Upper lobe of left lung (tissue), 6 donors: ENCODE data around the gene KREMEN2. TPM values are rescaled to one million over a fixed set of nuclear protein-coding genes. Genes with fewer than 3 reads are reported as not detected.

Source experiments
- ATAC-seq, 2 donors: fragments of 200-7000 bp; cut with Tn5 transposase; one replicate each; pipeline ENCODE4 v1.9.1; 2022; ENCODE audit warnings: mild to moderate bottlenecking in 2 of 2, moderate library complexity in 2 of 2; ENCODE audit not compliant: low FRiP score in 2 of 2
- DNase-seq, 2 donors: peaks; one replicate each; pipeline ENCODE4 v3.0.0-alpha.2; 2019 to 2020
- H3K27ac ChIP-seq, 4 donors: fragments of 200-600 bp; sonication (generic); one replicate each; pipeline ENCODE4 v1.5.1; 2016 to 2019
- H3K27me3 ChIP-seq, 4 donors: fragments of 200-600 bp; sonication (generic); one replicate each; pipeline ENCODE4 v1.5.1; 2017 to 2019
- H3K36me3 ChIP-seq, 4 donors: fragments of 200-600 bp; sonication (generic); one replicate each; pipeline ENCODE4 v1.5.1; 2016 to 2019
- H3K4me1 ChIP-seq, 4 donors: fragments of 200-600 bp; sonication (generic); one replicate each; pipeline ENCODE4 v1.5.1; 2018 to 2019
- H3K4me3 ChIP-seq, 4 donors: fragments of 200-600 bp; sonication (generic); one replicate each; pipeline ENCODE4 v1.5.1; 2017 to 2019; ENCODE audit warnings: mild to moderate bottlenecking in 2 of 4, moderate library complexity in 1 of 4
- H3K9me3 ChIP-seq, 4 donors: fragments of 200-600 bp; sonication (generic); one replicate each; pipeline ENCODE4 v1.5.1; 2018 to 2019
- CTCF ChIP-seq, 6 experiments: fragments of 450-650 bp in 4 of 6; fragments of 200-600 bp in 2 of 6; sonication (generic) in 2 of 6; IDR thresholded peaks; one replicate each; pipeline ENCODE4 v1.5.1; 2016 to 2019; ENCODE audit warnings: antibody characterized with exemption in 6 of 6
- EP300 ChIP-seq, 4 donors: sonication (generic); formaldehyde crosslinking; IDR thresholded peaks; one replicate each; pipeline ENCODE4 v1.5.1; 2017; ENCODE audit warnings: antibody characterized with exemption in 4 of 4, control low read depth in 2 of 4
- POLR2A ChIP-seq, 4 donors: fragments of 450-650 bp; IDR thresholded peaks; one replicate each; pipeline ENCODE4 v1.5.1; 2016 to 2017; ENCODE audit warnings: antibody characterized with exemption in 4 of 4, mild to moderate bottlenecking in 2 of 4
- POLR2AphosphoS5 ChIP-seq, 2 donors: sonication (generic); formaldehyde crosslinking; IDR thresholded peaks; one replicate each; pipeline ENCODE4 v1.5.1; 2017; ENCODE audit warnings: antibody characterized with exemption in 2 of 2
- WGBS, 2 donors: methylation state at CpG; one replicate each; pipeline ENCODE4 v1.1.5; 2017 to 2018; 5-methylcytosine and 5-hydroxymethylcytosine counted together
- total RNA-seq, 6 donors: library from RNA; depleted of rRNA in 4 of 6; stranded (reverse); fragments of >200 nt in 4 of 6; gene quantifications; one replicate each; pipeline versions ENCODE4 v1.1.0 to v1.2.1, GENCODE V29; 2016 to 2021
- donor health status: DM: no; HTN: no; CAD: no; lungs with moderate emphysema.
- donor health status: DM: no; HTN: yes; CAD: no; lungs with severe emphysema.

Gene KREMEN2
- total RNA-seq, 6 donors from 2014 or later: not detected

GRCh38 chr16:3012828-3013420 lies 48.8 kb downstream of the KREMEN2 start, which contains the start of gene CLDN9:
Gene CLDN9, plus strand, starts transcription at chr16:3012923. Its CDS starts 440 bp downstream, at chr16:3013363.
- ATAC-seq: peak; percentile 37 to 62
- TF ChIP-seq POLR2A (IDR thresholded peaks at IDR 0.05): peak in 1 of 4 donors; percentile 51
- peak in 1 of 2 donors; percentile 65 for TF ChIP-seq POLR2AphosphoS5 (IDR thresholded peaks at IDR 0.05)
- no peak for TF ChIP-seq CTCF (IDR thresholded peaks at IDR 0.05)
- DNase-seq: peak; percentile 76 to 85
- Histone ChIP-seq H3K27ac (peak within 1 kb of the TSS in 1 of 4 donors; percentile 26), H3K36me3 (no peaks in the 10 kb centered on the region), H3K4me3 (no peak within 1 kb of the TSS), H3K27me3 (peaks cover 0 to 8% (median 1%) of the 10 kb centered on the region in 4 donors), H3K9me3 (no peaks in the 10 kb centered on the region), H3K4me1 (peaks cover 12 to 39% (median 28%) of the 10 kb centered on the region in 4 donors)
- WGBS, 2 donors: 27 to 61% methylated on average over 12 to 20 of the region's 27 CpGs

DNA sequence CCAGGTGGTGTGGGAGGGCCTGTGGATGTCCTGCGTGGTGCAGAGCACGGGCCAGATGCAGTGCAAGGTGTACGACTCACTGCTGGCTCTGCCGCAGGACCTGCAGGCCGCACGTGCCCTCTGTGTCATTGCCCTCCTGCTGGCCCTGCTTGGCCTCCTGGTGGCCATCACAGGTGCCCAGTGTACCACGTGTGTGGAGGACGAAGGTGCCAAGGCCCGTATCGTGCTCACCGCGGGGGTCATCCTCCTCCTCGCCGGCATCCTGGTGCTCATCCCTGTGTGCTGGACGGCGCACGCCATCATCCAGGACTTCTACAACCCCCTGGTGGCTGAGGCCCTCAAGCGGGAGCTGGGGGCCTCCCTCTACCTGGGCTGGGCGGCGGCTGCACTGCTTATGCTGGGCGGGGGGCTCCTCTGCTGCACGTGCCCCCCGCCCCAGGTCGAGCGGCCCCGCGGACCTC lies 49.4 kb downstream of the KREMEN2 start:
- peaks cover 12 to 38% (median 27%) of the 10 kb centered on the region in 4 donors for H3K4me1 ChIP-seq
- WGBS, 2 donors: 40 to 67% methylated on average over 9 to 11 of the region's 27 CpGs
- DNase-seq (no peak), ATAC-seq (no peak)
- no peak overlapping the region for H3K4me3 ChIP-seq
- TF ChIP-seq CTCF (IDR thresholded peaks at IDR 0.05) (peak in 1 of 6 experiments; percentile 21), POLR2AphosphoS5 (IDR thresholded peaks at IDR 0.05) (no peak), EP300 (IDR thresholded peaks at IDR 0.05) (no peak)
- H3K27me3 ChIP-seq: peaks cover 0 to 10% (median 3%) of the 10 kb centered on the region in 4 donors
- no peak overlapping the region for H3K27ac ChIP-seq
- H3K9me3 ChIP-seq: no peaks in the 10 kb centered on the region
- no peaks in the 10 kb centered on the region for H3K36me3 ChIP-seq

GRCh38 chr16:3013998-3014690 lies 50.1 kb downstream of the KREMEN2 start:
- DNase-seq (no peak), ATAC-seq (no peak)
- no peaks in the 10 kb centered on the region for H3K36me3 ChIP-seq
- TF ChIP-seq CTCF (IDR thresholded peaks at IDR 0.05) (no peak), EP300 (IDR thresholded peaks at IDR 0.05) (no peak)
- H3K4me3 ChIP-seq: no peak overlapping the region
- H3K27ac ChIP-seq: no peak overlapping the region
- H3K27me3 ChIP-seq: peaks cover 0 to 10% (median 3%) of the 10 kb centered on the region in 4 donors
- no peaks in the 10 kb centered on the region for H3K9me3 ChIP-seq
- peaks cover 8 to 36% (median 24%) of the 10 kb centered on the region in 4 donors for H3K4me1 ChIP-seq
- 43 to 67% methylated on average over 8 to 11 of the region's 12 CpGs for WGBS, 2 donors

DNA sequence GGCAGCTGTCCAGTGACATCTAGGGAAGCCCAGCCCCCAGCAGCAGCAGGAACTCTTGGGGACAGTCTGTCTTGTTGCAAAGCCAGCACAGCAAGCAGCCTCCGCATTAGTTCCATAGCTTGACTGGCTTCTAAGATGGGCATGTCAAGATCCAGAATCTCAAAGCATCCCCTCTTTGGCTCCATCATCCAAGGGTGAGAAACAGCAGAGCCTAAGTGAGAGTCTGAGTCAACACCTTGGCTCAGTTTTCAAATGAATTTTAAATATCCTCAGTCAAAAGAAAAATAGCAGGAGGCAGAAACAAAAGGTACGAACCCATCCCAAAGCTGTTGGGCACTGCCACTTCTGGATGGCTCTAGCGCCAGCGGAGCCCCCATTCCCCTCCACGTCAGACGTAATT lies 50.9 kb downstream of the KREMEN2 start:
- 82 to 91% methylated on average over 5 to 6 of the region's 6 CpGs for WGBS, 2 donors
- H3K36me3 ChIP-seq: no peaks in the 10 kb centered on the region
- H3K27me3 ChIP-seq: peaks cover 0 to 10% (median 3%) of the 10 kb centered on the region in 4 donors
- ATAC-seq: no peak
- H3K27ac ChIP-seq: no peak overlapping the region
- DNase-seq: no peak
- peaks cover 15 to 36% (median 26%) of the 10 kb centered on the region in 4 donors for H3K4me1 ChIP-seq
- H3K9me3 ChIP-seq: no peaks in the 10 kb centered on the region
- H3K4me3 ChIP-seq: no peak overlapping the region
- TF ChIP-seq CTCF (IDR thresholded peaks at IDR 0.05) (no peak), POLR2AphosphoS5 (IDR thresholded peaks at IDR 0.05) (no peak), EP300 (IDR thresholded peaks at IDR 0.05) (no peak), POLR2A (IDR thresholded peaks at IDR 0.05) (no peak)
